Activated T-helper 1 cell treated with Interleukin-2 at 50 U/mL for 16 hours (primary cell): Measurements from ENCODE around the gene TAS2R60.
"Not testable (repeated sequence)": the region's sequence is repeated elsewhere in the genome, so short reads cannot be mapped to it uniquely, and the experiment has no call there.

ENCODE experiments used
- DNase-seq: peaks from one replicate; pipeline ENCODE4 v3.0.0-alpha.2; 2020; ENCODE audit warnings: low read depth

Gene TAS2R60

GRCh38 chr7:143411976-143412708 lies 31.1 kb upstream of the TAS2R60 start:
- no peak for DNase-seq

- DNase-seq, result no peak
Observed at GRCh38 chr7:143413123-143413522, 30.1 kb upstream of the TAS2R60 start.

GRCh38 chr7:143415209-143415608 lies 28.0 kb upstream of the TAS2R60 start:
- DNase-seq, result not testable (repeated sequence)

- no peak for DNase-seq
Observed at GRCh38 chr7:143415742-143416397, 27.4 kb upstream of the TAS2R60 start.

- DNase-seq, result no peak
Observed at GRCh38 chr7:143416565-143417149, 26.6 kb upstream of the TAS2R60 start.

GRCh38 chr7:143417734-143418383 lies 25.4 kb upstream of the TAS2R60 start:
- no peak for DNase-seq

- DNase-seq, result no peak
Observed at GRCh38 chr7:143418681-143419458, 24.4 kb upstream of the TAS2R60 start.

- no peak for DNase-seq
Observed at GRCh38 chr7:143419880-143420279, 23.4 kb upstream of the TAS2R60 start.

- DNase-seq, result not testable (repeated sequence)
Observed at GRCh38 chr7:143420624-143421023, 22.6 kb upstream of the TAS2R60 start.

- DNase-seq, result no peak
Observed at GRCh38 chr7:143422033-143422432, 21.2 kb upstream of the TAS2R60 start.

GRCh38 chr7:143424476-143424875 lies 18.8 kb upstream of the TAS2R60 start:
- DNase-seq, result not testable (repeated sequence)

- no peak for DNase-seq
Observed at GRCh38 chr7:143426479-143427142, 16.6 kb upstream of the TAS2R60 start.

GRCh38 chr7:143429770-143430698 lies 13.2 kb upstream of the TAS2R60 start:
- no peak for DNase-seq

GRCh38 chr7:143431109-143431508 lies 12.1 kb upstream of the TAS2R60 start:
- DNase-seq, result no peak

GRCh38 chr7:143433759-143434158 lies 9.5 kb upstream of the TAS2R60 start:
- DNase-seq, result no peak

- DNase-seq, result no peak
Observed at GRCh38 chr7:143434660-143435059, 8.6 kb upstream of the TAS2R60 start.

- no peak for DNase-seq
Observed at GRCh38 chr7:143435266-143435665, 8.0 kb upstream of the TAS2R60 start.

- no peak for DNase-seq
Observed at GRCh38 chr7:143436325-143436946, 6.8 kb upstream of the TAS2R60 start.

GRCh38 chr7:143437578-143437977 lies 5.7 kb upstream of the TAS2R60 start:
- no peak for DNase-seq

- DNase-seq, result no peak
Observed at GRCh38 chr7:143439866-143440265, 3.4 kb upstream of the TAS2R60 start.
